ENCODE data around the gene SPOCD1.
A peak's percentile ranks its signal among the peaks of the same experiment; 100 is the strongest.

Gene SPOCD1

DNA sequence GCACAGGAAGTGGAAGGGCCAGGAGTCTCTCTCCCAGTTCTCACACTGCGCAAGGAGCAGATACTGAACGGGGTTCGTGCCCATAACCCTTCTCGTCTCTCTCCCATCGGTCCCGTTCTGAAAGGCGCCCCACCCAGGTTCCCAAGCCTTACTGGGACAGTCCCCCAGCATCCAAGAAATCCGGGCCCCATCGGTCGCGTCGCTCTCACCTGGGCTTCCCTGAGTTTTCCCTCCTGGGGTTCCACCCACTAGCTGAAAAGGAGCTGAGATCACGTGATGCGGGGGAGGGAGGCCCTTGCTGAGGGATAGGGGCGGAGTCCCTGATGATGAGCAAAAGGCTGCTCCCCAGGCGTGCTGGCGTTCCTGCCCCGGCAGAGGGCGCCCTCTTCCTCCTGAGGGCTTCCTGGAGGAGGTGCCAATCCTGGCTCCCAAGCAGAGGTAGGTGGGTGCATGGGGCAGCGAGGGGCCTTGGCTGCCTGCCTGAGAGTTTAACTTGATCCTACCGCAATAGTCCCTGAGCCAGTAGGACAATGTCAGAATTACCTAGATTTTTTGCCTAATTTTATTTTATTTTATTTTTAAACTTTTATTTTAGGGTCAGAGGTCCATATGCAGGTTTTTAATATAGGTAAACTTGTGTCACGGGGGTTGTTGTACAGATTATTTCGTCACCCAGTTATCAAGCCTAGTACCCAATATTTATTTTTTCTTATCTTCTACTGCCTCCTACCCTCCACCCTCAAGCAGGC, at the start of gene SPOCD1:
Gene SPOCD1, minus strand, starts transcription at position 271 of the 749 bp plus-strand sequence. CDS start 689 bp downstream, outside the sequence.
- peak; percentile 12 for DNase-seq (ENCODE audit: low read depth, low spot score)
- H3K27ac ChIP-seq, result no peak within 1 kb of the TSS

DNA sequence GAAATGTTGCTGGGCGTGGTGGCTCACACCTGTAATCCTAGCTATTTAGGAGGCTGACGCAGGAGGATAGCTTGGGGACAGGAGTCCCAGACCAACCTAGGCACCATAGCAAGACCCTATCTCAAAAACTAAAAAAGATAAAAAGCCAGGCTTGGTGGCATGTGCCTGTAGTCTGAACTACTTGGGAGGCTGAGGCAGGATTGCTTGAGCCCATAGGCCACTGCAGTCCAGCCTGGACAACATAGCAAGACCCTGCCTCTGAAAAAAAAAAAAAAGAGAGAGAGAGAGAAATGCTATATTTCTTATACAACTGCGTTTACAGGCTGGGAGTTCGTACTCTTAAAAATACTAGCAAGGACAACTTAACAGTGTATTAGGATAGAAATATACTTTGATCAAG, 46.2 kb upstream of the SPOCD1 start:
- no peak for DNase-seq (ENCODE audit: low read depth, low spot score)
- H3K27ac ChIP-seq, result no peak overlapping the region

DNA sequence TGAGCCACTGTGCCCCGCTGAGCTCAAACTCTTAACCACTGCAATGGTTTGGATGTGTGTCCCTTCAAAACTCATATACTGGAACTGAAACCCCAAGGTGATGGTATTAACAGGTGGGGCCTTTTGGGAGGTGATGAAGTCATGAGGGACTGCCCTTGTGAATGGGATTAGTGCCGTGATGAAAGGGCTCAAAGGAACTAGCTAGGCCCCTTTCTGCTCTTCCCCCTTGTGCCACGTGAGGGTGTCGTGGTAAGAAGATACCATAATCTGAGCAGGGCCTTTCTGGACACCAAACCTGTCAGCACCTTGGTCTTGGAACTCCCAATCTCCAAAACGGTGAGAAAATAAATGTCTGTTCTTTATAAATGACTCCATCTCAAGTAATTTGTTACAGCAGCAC, 45.5 kb upstream of the SPOCD1 start:
- DNase-seq (ENCODE audit: low read depth, low spot score), result no peak
- H3K27ac ChIP-seq, result no peak overlapping the region

DNA sequence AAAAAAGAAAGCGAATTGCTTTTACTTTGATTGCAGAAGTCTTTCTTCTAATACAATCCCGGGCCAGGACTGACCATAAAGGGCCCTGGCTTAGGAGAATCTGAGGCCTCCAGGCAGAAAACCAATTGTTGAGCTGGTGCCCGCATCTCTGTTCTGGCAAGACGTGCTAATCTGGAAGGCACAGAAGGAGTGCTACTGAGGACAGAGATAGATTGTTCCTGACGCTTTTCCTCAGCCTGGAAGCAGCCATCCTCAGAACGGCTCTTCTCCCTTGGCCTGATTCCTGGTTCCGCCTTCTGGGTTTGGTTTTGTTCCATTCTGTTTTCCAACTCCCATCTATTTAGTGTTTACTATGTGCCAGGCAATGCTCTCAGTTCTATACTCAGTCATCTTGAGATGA, 44.8 kb upstream of the SPOCD1 start:
- DNase-seq (ENCODE audit: low read depth, low spot score), result no peak
- H3K27ac ChIP-seq, result no peak overlapping the region

DNA sequence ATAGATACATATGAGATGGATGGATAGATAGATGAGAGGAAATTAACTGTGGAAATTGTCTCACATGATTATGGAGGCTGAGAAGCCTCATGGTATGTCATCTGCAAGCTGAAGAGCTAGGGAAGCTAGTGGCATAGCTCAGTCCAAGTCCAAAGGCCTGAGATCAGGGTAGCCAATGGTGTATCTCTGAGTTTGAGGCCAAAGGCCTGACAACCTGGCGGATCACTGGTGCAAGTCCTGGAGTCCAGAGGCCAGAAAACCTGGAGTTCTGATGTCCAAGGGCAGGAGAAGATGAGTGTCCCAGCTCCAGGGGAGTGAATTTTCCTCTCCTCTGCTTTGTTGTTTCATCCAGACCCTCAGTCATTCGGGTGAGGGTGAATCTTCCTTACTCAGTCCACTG, 43.9 kb upstream of the SPOCD1 start:
- no peak for DNase-seq (ENCODE audit: low read depth, low spot score)
- no peak overlapping the region for H3K27ac ChIP-seq

DNA sequence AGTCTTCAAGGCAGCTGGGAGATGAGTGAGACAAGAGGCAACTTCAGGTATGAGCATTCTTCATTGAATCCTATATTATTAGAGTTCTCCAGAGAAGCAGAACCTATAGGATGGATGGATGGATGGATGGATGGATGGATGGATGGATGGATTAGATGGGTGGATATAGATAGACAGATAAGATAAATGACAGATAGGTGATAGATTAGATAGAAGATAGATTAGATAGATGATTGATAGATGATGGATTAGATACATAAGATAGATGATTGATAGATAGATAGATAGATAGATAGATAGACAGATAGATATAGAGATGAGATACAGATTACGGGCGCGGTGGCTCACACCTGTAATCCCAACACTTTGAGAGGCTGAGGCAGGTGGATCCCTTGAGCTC, 43.2 kb upstream of the SPOCD1 start:
- DNase-seq (ENCODE audit: low read depth, low spot score), result no peak
- H3K27ac ChIP-seq, result no peak overlapping the region

DNA sequence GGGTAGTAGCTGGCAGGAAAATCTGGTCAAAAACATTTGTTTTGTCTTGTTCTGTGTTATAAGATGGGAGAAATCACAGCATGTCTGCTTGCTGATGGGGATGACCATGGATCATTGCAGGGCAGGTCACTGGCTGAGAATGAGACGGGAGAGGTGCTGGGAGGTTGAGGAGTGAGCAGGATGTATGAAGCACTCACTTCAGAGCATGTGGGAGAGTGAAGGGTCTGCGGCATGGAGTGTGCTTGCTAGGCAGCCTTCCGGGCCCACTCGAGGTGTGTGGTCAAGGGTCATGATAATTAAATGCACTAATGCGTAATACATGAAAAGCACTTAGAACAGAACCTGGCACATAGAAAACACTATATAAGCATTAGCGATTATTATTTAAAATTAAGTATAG, 42.0 kb upstream of the SPOCD1 start:
- H3K27ac ChIP-seq, result no peak overlapping the region
- DNase-seq (ENCODE audit: low read depth, low spot score), result no peak

DNA sequence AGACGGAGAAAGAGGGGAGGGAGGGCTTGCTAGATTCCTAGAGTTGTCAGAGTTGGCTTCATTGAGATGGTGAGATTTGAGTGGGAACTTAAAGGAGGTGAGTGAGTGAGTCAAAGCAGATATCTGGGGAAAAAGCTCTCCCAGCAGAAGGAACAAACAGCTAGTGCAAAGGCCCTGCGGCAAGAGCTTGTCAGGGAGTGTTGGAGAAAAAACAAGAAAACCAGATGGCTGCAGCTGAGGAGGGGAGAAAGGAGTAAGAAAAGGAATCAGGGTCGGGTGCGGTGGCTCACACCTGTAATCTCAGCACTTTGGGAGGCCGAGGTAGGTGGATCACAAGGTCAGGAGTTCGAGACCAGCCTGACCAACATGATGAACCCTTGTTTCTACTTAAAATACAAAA, 40.3 kb upstream of the SPOCD1 start:
- H3K27ac ChIP-seq, result no peak overlapping the region
- DNase-seq (ENCODE audit: low read depth, low spot score), result no peak

DNA sequence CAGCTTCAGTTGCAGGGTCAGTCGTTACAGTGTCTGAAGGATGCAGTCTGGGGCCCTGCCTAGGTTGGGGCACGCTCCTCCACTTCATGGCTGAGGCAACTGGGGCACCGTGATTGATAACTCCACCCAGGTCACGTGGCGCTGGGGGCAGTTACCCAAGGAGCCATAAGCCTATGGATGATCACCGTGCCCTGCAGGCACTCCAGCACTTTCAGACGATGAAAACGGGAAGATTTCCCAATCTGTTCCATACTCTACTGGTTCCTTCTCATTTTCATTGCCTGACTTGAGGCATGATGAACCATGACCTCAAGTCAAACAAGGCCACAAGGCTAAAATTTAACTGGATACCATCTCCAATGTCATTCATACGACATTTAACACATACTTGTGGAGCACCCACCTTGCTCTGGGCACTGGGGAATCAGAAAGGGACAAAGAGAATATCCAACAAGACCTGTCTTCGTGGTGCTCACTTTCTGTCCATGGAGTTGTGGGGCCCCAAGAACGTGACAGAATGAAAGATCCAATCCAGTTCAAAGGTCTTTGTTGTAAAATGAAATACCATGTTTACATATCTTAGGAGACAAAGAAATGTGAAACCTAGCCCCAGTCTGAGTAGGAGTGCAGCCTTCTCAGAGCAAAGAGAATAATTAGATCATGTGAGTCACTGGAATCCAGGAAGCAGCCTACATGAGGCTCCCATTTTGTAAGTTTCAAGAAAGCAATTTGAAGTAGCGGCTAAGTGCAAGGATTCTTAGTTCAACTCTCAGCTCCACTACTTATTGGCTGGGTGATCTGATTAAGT, 39.4 kb upstream of the SPOCD1 start:
- peak overlapping the region; percentile 21 for H3K27ac ChIP-seq
- peak; percentile 12 for DNase-seq (ENCODE audit: low read depth, low spot score)

DNA sequence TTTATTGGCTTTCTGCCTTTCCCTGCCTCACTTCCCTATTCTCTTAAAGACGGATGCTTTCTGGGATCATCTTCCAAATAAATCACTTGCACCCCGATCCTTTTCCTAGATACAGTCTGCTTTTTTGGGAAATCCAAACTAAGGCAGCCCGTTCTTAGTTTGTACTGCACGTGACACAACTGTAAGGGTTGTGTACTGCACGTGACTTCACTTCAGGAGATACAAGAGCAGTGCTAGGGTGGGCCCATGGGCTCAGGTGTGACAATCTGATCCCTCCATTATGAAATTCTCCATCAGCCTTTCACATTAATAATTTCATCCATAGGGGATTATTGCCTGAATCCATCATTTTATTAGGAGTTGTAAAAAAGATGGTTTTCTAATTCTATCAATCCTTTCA, 33.8 kb upstream of the SPOCD1 start:
- no peak for DNase-seq (ENCODE audit: low read depth, low spot score)
- no peak overlapping the region for H3K27ac ChIP-seq

DNA sequence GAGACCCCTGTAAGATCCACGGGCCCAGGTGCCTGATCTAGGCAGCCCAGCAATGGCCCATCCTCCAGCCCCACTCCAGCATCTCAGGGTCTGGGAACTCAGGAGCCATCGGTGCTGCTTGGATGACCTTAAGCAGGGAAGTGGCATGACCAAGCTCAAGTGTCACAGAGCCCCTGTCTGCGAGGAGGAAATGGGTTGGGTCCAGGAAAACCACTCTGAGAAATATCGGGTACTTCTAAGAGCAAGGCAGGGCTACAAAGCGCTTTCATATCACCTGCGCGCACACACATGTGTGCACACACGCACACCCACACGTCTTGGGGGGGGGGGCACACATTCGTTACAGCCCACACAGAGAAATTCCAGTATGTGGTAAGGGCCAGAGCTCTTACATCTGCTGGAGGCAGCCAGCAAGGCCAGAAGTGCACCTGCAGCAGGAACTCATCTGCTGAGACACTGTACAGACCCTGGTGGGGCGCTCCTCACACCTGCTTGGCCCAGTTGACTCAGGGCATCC, 32.6 kb upstream of the SPOCD1 start:
- no peak for DNase-seq (ENCODE audit: low read depth, low spot score)
- H3K27ac ChIP-seq, result no peak overlapping the region

DNA sequence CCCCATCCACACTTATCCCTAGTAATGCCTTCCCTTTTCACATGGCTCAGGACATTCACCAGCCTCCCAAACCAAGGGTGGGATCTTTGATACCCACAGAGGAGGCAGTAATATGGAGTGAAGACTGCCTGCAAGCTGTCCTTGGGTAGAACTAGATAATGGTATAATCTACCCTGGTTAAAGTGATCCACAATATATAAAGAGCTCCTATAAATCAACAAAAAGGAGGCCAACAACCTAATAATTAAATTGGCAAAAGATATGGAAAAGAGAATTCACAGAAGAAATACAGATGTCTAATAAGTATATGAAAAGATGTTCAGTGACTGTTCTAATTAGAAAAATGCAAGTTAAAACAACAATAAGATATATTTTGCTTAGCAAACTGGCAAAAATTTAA, 30.7 kb upstream of the SPOCD1 start:
- H3K27ac ChIP-seq, result no peak overlapping the region
- no peak for DNase-seq (ENCODE audit: low read depth, low spot score)

DNA sequence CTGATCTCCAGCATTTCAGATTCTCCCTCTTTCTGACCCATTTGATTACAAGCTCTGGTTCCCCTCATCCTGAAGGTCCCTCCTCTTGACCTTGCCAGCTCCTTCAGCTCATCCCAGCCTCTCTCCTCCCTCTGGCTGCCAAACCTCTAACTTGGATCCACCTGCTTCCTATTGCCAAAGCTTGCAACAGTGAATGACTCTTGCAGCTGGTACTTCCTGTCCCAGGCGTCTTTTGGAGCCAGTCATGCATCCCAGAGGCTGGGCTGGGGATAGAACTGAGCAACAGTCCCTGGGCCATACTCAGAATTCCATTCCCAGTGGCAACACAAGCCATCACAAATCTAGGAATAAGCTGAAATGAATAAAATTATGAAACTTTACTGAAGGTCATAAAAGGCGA, 27.7 kb upstream of the SPOCD1 start:
- DNase-seq (ENCODE audit: low read depth, low spot score), result peak; percentile 22

DNA sequence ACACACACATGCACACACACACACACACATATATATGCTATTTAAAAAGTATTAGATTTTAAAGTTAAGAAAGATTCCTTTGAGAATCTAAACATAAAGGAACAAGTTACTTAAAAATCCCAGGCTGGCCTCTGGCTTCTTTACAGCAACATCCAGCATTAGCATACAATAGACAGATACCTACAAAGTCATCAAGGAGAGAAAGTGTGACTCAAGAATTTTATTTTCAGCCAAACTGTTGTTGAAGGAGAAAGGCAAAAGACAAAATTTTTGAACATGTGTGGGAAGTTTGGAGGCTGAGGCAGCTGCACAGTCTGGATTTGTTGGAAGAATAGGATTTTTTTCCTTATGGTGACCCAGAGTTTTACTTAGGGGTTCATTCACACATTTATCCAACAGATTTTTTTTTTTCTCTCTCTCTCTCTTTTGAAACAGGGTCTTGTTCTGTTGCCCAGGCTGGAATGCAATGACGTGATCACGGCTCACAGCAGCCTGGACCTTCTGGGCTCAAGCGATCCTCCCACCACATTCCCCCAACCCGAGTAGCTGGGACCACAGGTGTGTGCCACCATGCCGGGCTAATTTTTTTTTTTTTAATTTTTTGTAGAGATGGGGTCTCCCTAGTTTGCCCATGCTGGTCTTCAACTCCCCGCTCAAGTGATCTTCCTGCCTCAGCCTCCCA, 24.0 kb upstream of the SPOCD1 start:
- H3K27ac ChIP-seq, result no peak overlapping the region
- no peak for DNase-seq (ENCODE audit: low read depth, low spot score)

More for the DNA sequence above, 27.7 kb upstream of the SPOCD1 start:
- H3K27ac ChIP-seq, result peak overlapping the region; percentile 79

DNA sequence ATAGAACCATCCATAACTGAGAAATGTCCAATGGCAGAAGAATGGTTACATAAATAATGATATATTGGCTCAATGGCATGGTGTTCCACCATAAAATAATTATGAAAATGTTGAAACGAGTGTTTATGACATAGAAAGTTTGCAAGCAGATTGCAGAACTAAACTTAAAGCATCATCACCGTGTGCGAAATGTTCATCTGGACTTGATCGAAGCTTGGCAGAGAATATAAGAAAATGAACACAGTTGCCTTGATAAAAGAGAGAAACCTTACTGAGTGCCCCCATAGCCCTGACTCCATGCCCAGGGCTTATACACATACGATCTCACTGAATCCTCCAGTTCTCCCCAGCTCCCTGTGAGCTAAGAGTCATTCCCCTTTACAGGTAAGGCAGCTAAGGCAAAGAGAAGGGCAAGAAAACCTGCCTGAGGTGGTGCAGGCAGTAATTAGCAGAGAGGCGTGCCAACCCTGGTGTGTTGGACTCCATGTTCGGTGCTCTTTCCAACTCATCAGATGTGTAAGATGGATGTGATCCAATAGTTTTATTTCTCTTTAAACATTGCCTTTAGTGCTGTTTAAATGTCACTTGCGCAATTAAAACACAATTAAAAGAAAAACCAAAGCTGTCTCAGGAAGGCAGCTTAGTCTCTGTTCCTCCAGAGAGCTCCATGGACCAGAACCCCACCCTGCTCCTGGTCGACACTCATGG, 21.8 kb upstream of the SPOCD1 start:
- DNase-seq (ENCODE audit: low read depth, low spot score), result no peak
- H3K27ac ChIP-seq, result no peak overlapping the region

DNA sequence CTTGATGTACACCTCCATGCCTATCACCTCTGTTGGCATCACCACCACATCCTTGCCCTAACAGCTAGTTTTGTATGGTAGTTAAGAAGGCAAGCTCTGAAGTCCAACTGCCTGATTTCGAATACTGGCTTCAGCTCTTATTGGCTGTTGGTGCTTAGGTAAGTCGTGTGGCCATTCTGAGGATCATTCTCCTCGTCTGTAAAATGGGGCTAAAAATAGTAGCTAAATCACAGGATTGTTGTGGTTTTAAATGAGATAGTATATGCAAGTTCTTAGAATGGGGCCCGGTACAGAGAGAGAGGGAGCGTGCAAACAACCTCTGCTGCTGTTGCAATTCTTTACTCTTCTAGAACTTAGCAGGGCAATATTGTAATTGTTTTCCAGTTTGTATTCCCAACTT, 20.8 kb upstream of the SPOCD1 start:
- no peak for DNase-seq (ENCODE audit: low read depth, low spot score)

DNA sequence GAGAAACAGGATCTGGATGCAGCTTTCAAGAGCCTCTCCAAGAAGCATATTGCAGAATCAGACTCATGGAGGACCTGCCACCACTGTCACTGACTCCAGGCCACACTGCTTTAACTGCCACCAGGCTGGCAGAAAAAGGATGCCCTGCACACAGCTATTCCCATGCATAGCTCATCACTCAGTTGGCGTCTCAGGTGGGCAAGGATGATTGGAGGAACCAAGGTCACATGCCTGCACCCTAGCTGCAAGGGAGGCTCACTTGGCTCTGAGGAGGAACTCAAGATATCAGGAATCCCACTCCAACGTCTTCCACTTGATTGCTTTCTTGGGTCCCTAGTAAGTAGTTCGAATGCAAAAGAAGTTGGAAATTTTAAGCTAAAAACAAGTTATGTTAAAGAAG, 19.6 kb upstream of the SPOCD1 start:
- H3K27ac ChIP-seq, result no peak overlapping the region
- no peak for DNase-seq (ENCODE audit: low read depth, low spot score)

More for the DNA sequence above, 20.8 kb upstream of the SPOCD1 start:
- no peak overlapping the region for H3K27ac ChIP-seq

DNA sequence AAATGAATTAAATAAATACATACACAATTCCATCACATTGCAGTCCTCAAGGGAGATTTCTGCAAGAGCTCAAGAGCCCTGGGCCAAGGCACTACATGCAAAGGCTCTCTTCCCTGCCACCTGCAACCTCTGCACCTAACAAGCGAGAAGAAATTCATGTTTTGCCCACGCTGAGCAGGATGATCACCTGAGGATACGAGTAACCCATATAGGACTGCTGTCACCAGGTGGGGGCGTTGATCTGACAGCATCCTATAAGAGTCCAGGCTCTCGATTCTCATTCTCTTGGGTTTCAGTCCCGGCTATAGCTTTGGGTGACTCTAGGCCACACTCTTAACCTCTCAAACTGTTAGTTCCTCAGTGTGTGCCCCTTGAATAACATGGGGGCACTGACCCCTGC, 18.7 kb upstream of the SPOCD1 start:
- H3K27ac ChIP-seq, result no peak overlapping the region
- no peak for DNase-seq (ENCODE audit: low read depth, low spot score)

DNA sequence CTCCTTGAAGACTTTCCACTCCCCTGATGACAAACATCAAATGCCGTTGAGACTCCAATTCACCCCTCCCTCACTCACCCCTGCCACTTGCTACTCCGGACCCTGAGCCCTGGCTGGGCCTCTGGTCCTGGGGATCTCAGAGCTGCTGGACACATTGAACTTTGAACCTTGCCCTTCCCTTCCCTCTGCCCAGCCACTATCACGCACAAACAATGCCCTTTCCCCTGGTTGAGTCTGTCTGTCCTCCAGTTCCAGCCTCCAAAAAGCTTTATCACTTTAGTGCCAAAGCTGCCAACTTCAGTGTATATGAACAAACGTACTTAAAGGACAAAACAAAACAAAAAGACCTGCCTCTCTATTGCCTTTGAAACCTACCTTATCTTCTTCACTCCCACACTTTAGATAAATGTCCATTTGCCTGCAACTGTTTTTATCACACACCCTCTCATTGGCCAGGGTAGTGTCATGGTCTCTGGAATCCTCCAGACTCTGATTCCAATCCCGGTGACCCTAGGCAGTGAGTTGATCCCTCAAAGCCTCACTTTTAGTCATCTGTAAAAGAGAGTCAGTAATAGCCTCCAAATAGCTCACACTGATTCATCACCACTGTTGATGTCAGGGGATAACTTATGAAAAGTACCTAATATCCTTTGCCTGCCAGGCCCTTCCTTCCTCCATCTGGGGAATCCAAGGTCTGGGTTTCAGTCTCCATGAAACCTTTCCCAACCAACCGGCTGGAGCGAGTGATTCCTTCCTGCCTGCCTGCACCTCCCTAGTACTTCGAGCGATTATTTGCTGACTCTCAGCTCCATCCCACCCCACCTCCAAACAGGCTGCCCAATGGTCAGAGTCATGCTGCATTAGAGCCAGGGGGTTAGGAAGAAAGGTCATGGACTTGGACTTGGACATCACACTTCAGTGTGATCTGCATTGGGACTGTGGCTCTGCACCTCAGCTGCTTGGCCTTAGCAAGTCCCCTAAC, 15.9 kb upstream of the SPOCD1 start:
- no peak for DNase-seq (ENCODE audit: low read depth, low spot score)
- no peak overlapping the region for H3K27ac ChIP-seq
